NCI-H226 (cell line): ENCODE data around the gene EMX1.

ENCODE experiments used
- DNase-seq: peaks from one replicate; pipeline ENCODE4 v3.0.0-alpha.2; 2015

EMX1 gene

DNA sequence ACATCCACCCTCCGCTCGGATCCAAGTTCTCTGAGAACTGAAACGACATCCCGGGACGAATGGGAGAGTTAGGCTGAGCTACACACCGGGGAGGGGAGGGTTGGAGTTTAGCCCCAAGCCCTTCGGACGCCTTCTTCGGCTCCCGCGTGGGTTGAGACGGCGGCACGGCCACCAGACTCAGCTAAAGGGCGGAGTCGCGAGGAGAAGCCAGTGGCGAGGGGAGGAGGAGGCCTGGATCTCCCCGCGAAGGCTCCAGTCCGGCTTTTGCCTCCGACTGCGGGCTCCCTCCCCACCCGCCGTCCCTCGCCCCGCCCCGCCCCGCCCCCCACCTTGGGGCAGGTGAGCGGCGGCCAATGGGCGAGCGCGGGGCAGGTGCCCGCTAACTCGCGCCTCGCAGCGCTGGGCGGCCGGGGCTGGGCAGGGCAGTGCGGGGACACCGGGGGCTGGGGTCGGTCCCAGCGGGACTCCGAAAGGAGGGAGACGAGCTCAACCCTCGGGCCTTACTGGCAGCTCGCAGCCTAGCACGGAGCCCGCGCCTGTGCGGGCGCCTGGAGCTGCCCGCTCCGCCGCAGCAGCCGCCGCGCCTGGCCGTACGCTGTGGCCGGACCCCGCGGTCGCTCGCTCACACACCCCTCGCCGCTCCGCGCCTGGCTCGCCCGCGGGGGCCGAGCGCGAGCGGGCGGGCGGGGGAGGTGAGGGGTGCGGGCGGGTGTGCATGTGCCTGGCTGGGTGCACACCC is at the start of gene EMX1:
Gene EMX1, plus strand, starts transcription at position 382 of the 739 bp plus-strand sequence. Its CDS starts 334 bp downstream, at position 716.
- DNase-seq, result peak; percentile 74

- DNase-seq, result no peak
Observed at GRCh38 chr2:72871060-72871459, 46.3 kb upstream of the EMX1 start.

DNA sequence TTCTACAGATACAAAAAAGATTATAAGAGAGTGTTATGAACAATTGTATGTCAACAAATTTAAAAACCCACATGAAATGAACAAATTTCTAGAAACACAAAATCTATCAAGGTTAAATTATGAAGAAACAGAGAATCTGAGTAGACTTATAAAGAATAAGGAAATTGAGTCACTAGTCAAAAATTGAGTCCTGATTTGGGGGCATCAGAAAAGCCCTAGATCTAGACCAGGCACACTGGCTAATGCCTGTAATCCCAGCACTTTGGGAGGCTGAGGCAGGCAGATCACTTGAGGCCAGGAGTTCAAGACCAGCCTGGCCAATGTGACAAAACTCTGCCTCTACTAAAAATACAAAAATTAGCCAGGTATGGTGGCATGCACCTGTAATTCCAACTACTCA is 45.4 kb upstream of the EMX1 start:
- no peak for DNase-seq

DNA sequence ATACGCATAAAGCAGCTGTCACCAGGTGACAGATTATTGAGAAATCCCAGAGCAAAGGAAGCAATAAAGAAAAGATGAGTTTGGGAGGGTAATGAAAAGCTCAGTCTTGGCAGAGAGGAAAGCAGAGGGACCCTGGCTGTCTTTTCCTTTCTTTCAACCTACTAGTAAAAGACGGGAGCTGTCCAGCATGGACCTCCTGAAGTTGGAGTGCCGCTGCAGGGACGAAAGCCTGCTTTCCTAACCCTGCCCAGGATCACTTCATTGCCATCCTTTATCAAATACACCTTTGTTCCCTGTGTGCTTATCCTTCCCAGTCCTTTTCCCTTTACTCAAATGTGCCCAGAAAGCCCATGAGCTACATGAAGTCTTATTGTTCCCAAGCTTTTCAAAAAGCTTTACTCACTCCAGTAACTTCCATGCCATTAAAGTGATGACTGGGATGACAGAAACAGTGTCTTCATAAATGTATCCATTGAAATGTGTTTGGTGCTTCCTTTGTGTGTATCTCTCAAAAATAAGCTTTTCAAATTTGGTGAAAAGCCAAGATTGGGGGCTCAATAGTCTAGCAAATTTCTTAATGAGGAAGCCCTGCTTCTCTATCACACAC is 33.9 kb upstream of the EMX1 start:
- peak; percentile 15 for DNase-seq

DNA sequence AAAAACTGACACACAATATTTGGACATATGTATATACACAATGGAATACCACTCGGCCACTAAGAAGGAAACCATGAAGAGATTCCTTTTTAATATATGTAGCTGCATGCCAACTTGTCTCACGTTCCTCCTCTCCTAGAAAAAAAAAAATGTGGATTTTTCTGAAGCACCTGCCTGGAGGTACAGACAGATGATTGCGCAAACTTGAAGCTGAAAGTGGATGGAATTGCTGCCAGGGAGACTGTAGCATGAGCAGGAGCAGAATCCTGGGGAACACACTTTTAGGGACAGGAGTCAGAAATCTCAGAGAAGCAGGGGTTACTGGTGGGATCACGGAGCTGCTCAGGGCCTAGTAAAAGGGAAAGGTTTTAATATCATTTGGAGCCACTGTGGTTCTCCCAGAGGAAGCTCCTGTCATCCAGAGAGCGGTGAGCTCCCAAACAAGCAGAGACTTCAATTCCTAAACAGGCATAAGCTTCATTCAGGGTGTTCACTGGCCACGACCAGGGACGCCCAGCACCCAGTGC is 30.8 kb upstream of the EMX1 start:
- DNase-seq, result no peak

- DNase-seq, result peak; percentile 74
Observed at GRCh38 chr2:72887032-72887739, 30.1 kb upstream of the EMX1 start, which contains the start of gene SPR. Gene SPR, plus strand, starts transcription at chr2:72887408. Its CDS starts 25 bp downstream, at chr2:72887433.

- DNase-seq, result peak; percentile 82
Observed at GRCh38 chr2:72887740-72888437, 29.4 kb upstream of the EMX1 start.

GRCh38 chr2:72888438-72889202 is 28.7 kb upstream of the EMX1 start:
- no peak for DNase-seq

DNA sequence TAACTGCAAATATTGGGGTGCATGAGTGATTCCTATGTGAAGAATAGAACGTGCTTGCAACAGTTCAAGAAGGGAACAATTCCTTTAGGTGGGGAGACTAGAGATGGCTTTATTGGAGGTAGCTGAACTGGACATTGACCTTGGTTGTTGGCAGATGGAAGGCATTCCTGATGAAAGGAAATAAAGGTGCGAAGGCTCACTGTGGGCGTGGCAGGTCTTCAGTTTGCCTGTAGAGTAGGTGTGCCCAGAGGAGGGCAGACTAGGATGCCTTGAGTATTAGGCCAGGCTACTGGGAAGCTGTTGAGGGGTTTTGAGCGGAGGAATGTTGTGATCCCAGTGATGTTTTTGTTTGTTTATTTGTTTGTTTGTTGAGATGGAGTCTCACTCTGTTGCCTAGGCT is 27.3 kb upstream of the EMX1 start:
- DNase-seq, result no peak

DNA sequence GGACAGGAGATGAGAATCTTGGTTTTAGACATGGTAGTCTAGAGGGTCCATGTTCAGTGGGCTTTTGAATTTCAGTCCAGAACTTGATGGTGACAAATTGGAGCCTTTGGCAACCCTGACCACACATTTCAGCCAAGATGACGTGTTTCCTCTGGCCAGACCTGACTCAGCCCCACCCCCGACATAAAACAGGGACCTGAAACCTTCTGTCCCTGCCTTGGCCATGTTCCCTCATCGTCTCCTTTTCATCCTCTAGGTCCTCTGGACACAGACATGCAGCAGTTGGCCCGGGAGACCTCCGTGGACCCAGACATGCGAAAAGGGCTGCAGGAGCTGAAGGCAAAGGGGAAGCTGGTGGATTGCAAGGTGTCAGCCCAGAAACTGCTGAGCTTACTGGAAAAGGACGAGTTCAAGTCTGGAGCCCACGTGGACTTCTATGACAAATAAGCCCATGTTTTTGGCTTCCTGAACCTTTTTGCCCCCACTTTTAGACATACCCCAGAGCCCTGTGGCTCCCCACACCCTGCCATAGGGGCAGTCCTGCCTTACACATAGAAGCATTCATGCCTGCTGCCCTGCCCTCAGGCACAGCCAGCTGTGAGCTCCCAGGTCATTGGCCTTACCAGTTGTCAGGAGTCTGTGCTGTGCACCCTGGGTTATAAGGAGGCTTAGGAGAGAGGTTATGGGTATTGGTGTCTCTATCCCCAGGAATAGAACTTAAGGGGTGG is 26.1 kb upstream of the EMX1 start:
- DNase-seq, result no peak

GRCh38 chr2:72892506-72893173 is 24.7 kb upstream of the EMX1 start:
- peak; percentile 64 for DNase-seq

DNA sequence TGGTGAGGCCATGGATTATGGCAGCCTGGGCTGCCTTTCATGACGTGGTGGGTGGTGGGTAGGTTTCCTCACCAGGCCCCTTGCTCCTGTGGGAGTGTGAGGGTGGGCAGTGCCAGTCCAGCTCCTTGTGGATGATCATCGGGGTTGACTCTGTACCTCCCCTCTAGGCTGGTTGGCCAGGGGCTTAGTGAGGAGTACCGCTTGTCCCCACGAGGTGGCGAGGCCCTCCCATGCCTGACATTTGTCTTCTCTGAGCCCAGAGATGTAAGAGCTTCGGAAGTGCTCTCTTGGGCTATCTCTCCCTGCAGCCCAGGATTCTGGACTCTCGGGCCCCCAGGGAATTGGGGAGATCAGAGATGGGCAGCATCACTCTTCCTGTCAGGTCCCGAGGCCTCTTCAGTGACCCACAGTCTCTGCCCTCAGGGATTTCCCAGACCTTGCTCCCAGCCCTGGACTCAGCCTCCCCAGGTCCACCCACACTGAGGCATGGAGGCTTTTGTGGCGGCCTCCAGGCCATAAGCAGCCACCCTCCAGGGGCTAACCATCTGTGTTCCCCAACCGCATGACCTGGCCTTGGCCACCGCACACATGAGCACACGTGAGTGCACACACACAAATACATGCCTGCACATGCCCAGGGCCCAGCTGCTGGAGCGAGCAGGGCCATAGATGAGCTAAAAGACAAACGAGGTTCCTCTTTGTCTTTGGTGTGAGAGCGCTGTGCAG is 23.6 kb upstream of the EMX1 start:
- DNase-seq, result peak; percentile 45

DNA sequence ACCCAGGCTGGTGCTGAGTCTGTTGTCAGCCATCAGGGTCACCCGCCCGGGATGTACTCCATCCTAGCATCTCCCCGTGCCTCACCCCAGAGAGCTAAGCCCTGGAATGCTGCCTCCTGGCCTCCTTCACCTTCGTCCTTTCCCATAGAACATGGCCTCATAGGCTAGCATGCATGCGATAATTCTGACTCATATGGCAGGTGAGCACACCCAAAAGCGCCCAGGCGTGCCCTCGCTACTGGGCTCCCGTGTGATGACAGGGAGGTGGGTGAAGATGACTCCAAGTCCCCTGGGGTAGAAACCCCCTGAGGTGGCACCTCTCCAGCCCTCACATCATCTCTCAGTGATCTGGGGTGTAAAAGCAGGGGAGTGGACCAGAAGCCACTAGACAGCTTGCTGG is 22.8 kb upstream of the EMX1 start:
- no peak for DNase-seq

DNA sequence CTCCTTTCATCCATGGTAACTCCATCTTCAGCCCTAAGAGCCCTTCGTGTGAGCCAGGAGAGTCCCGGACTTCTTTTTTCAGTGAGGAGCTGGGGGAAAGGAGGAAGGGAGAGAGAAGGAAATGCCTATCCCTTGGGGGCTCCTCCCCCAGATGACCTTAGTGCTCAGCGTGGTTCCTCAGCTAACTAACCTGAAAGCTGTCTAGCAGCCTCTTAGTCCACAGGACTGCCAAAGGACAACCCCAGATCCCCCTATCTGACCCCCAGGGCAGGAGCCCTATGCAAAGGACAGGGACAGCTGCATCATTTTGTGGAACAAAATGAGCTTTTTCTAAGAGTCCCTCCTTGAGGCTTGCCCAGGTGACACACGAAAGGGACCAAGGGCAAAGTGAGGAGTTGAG is 22.2 kb upstream of the EMX1 start:
- no peak for DNase-seq

DNA sequence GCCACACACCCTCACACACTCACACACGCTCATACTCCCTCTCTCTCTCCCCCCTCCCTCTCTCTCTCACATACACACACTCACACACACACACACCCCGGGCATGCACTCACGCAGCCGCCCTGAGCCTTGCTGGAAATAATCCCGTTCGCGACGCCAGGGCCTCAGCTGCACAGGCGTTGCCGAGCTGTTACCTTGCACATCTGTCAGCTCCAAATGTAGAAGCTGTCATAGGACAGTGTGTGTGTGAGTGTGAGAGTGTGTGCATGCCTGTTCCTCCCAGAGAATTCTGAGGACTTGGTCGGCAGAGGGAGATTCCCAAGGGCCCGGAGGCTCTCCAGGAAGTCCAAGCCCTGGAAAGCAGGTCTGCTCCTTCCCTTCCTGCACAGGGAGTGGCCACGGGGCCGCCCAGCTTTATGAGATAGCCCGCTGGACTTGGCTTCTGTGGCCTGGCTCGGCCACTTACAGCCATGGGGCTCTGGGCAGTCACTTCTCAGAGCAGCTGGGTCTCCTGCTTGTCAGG is 21.5 kb upstream of the EMX1 start:
- DNase-seq, result peak; percentile 88

DNA sequence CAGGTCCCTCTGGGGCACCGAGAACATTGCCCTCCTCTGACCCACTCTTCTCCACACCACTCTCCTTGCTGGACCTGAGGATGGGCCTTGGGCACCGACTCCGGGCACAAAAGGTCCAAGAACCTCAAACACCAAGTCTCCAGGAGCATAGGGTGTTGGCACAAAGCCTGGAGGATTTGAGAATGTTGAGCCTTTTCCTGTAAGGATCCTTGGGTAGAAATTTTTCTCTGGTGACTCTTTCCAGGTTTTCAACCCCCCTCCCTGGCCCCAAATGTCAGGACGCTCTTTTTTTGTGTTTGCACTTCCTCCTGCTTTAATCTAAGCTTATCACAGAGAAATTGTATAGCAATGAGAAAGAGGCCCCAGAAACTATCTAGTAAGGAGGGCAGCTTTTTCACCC is 20.9 kb upstream of the EMX1 start:
- peak; percentile 76 for DNase-seq

- DNase-seq, result no peak
Observed at GRCh38 chr2:72897785-72898584, 19.3 kb upstream of the EMX1 start.

DNA sequence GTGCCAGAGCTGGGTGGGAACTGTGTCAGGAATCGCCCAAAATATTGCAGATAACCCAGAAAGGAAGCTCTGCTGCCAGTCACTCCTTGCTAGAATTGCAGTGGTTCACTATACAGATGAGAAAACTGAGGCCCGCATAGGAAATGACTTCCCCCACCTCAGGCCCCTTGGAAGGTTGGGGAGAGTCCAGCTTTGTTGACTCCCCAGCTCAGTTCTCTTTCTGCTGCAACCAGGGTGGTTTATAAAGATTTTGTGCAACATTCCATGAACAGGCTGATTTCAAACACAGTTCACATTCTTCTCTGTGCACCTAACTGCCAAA is 18.8 kb upstream of the EMX1 start:
- no peak for DNase-seq

- DNase-seq, result no peak
Observed at GRCh38 chr2:72900191-72900825, 17.0 kb upstream of the EMX1 start.
